Measurements from ENCODE around the gene EMID1.
A peak's percentile ranks its signal among the peaks of the same experiment; 100 is the strongest.
"Not testable (repeated sequence)": the region's sequence is repeated elsewhere in the genome, so short reads cannot be mapped to it uniquely, and the experiment has no call there.

The EMID1 gene

DNA sequence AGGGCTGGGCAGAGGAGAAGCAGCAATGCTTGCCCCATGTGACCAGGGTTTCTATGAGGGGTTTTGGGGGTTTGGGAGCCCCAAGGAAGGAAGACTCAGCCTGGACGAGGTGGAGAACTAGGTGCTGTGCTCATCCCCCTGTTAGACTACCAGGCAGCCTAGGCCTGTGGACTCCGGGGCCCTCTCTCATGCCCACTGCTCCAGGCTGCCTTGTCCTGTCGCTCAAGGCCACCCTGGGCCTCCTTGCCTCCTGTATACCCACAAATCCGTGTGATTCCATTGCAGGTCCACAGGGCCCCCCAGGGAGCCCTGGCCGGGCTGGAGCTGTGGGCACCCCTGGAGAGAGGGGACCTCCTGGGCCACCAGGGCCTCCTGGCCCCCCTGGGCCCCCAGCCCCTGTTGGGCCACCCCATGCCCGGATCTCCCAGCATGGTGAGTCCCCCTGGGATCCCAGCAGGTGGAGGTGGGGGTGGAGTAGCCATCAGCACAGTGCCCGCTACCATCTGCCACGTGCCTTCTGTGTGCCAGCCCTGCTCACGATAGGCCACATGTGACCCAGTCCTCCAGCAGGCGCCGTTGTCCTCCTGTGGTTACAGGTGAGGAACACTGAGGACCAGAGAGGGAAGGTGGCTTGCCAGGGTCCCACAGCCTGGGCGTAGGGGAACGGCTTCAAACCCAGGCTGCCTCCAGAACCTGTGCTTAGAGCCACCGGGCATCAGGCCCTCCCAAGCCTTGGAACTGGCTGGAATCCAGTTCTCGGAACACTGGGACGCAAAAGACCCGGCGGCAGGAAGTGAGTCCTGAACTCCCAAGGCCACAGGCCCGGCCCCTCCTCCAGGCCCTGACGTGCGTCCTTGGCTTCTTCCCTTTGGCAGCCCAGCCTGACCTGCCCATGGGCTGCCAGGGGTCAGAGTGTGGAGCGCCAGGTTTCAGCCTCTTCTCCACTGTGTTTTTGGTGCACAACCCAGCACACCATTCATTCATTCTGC, 26.6 kb downstream of the EMID1 start:
- DNase-seq (ENCODE audit: low spot score), result no peak

DNA sequence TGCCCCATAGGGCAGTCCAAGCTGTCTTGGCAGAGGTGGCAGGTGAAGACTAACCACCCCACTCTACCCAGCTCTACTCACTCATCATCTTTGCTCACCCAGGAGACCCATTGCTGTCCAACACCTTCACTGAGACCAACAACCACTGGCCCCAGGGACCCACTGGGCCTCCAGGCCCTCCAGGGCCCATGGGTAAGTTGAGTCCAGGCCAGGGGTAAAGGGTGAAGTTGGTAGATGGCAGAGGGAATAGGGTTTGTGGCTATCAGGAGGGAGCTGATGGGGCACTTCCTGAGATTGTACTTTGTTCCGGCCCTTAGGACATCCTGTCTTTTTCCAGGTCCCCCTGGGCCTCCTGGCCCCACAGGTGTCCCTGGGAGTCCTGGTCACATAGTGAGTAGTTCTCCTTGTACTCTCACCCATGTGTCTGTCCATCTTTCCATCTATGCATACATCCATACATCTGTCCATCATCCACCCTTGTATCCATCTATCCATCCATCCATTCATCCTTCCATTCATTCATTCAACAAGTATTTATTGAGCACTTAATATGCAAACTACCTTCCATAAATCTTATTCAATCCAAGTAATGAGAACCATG, 27.7 kb downstream of the EMID1 start:
- DNase-seq (ENCODE audit: low spot score), result no peak

- not testable (repeated sequence) for DNase-seq (ENCODE audit: low spot score)
Measured at GRCh38 chr22:29240481-29240880, 34.8 kb downstream of the EMID1 start.

DNA sequence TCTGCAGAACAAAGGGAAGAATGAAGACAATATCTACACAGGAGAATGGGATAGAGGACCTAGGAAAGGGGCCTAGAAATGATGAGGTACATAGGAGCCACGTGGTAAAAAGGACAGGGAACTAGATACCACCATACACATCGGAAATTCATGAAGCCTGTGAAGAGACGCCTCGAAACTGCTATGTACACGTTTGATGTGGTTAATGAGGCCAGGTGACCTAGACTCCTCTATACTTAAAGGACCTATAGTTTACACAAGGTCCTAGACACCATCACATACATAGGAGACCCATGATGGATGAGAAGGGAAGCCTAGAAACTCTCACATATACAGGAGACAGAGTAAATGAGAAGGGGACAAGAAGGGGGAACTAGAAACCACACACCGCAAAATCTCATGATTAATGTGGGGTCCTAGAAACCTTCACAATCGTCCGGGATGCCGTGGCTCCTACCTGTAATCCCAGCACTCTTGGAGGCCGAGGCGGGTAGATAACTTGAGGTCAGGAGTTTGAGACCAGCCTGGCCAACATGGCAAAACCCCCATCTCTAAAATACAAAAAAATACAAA, 38.3 kb downstream of the EMID1 start:
- no peak for DNase-seq (ENCODE audit: low spot score)

GRCh38 chr22:29244785-29245625, 39.3 kb downstream of the EMID1 start:
- no peak for DNase-seq (ENCODE audit: low spot score)

GRCh38 chr22:29245626-29246385, 40.1 kb downstream of the EMID1 start:
- DNase-seq (ENCODE audit: low spot score), result peak; percentile 50

DNA sequence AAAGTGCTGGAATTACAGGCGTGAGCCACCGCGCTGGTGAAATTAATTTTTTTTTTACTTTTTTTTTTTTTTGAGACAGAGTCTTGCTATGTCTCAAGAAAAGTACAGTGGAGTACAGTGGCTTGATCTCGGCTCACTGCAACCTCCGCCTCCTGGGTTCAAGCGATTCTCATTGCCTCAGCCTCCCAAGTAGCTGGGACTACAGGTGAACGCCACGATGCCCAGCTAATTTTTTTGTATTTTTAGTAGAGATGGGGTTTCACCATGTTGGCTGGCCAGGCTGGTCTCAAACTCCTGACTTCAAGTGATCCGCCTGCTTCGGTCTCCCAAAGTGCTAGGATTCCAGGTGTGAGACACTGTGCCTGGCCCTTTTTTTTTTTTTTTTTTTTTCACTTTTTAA, 42.2 kb downstream of the EMID1 start:
- DNase-seq (ENCODE audit: low spot score), result not testable (repeated sequence)

GRCh38 chr22:29251265-29251664, 45.6 kb downstream of the EMID1 start:
- no peak for DNase-seq (ENCODE audit: low spot score)

- DNase-seq (ENCODE audit: low spot score), result no peak
Measured at GRCh38 chr22:29251981-29252911, 46.5 kb downstream of the EMID1 start.

GRCh38 chr22:29253561-29254285, 48.0 kb downstream of the EMID1 start:
- no peak for DNase-seq (ENCODE audit: low spot score)

DNA sequence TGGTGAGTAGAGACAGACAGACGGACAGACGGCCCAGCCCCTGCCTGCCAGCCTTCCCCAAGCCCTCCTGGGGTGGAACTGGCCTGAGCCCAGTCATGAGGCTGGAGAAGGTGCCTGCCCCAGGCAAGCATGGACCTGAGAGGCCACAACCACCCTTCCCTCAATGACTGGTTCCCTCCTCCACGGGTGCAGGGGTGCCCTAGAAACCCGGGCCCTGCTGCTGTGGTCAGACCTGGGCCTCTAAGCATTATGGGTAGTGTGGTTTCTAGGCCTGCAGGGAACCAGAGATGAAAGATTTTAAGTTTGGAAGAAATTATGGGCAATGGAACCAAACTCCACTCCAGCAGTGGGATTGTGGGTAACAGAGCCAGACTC, 48.6 kb downstream of the EMID1 start:
- DNase-seq (ENCODE audit: low spot score), result no peak

- no peak for DNase-seq (ENCODE audit: low spot score)
Measured at GRCh38 chr22:29255064-29255621, 49.4 kb downstream of the EMID1 start.

- no peak for DNase-seq (ENCODE audit: low spot score)
Measured at GRCh38 chr22:29256606-29257325, 51.1 kb downstream of the EMID1 start.

DNA sequence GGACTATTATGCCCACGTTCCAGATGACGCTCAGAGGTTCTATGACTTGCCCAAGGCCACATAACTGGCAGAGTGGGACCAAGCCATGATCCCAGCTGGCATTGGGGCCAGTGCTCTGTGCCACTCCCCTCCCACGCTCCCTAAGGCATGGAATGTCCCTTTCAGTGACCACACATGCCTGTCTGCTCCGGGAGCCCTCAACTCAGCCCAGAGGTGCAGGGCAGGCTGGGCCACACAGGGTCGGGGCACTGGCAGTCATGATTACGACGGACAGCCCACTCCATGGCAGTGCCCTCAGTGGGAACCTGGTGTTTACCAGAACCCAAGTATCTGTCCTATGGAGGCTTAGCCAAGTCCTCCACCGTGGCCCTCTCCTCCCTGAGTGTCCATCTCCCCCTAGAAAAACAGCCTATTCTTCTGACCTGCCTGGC, 52.1 kb downstream of the EMID1 start:
- no peak for DNase-seq (ENCODE audit: low spot score)

DNA sequence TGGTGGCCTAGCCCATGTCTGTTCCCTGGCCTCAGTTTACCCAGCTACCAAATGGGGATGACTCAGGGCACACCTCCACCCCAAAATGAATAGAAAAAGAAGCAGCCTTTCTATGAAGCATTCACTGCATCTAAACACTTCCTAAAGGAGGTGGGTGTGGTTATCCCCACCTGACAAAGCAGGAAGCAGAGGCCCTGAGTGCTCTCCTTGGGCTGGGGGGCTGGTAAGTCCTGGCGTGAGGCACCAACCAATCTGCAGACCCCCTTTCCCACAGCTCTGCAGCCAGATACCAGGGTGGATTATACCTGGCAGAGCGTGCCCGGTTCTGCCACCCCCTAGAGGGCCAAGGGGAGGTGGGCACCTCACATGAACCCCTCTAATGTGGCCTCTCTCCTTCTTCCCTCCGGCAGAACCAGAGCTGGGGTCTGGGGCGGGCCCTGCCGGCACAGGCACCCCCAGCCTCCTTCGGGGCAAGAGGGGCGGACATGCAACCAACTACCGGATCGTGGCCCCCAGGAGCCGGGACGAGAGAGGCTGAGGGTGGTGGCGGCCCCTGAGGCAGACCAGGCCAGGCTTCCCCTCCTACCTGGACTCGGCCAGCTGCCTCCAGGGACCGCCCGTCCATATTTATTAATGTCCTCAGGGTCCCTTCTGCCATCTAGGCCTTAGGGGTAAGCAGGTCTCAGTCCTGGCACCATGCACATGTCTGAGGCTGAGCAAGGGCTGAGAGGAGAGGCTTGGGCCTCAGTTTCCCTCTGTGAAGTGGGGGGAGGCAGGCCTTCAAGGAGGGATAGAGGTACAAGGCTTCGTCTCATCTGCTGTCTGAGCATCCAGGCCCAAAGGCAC, 52.9 kb downstream of the EMID1 start:
- DNase-seq (ENCODE audit: low spot score), result no peak

- no peak for DNase-seq (ENCODE audit: low spot score)
Measured at GRCh38 chr22:29259253-29259899, 53.7 kb downstream of the EMID1 start.

DNA sequence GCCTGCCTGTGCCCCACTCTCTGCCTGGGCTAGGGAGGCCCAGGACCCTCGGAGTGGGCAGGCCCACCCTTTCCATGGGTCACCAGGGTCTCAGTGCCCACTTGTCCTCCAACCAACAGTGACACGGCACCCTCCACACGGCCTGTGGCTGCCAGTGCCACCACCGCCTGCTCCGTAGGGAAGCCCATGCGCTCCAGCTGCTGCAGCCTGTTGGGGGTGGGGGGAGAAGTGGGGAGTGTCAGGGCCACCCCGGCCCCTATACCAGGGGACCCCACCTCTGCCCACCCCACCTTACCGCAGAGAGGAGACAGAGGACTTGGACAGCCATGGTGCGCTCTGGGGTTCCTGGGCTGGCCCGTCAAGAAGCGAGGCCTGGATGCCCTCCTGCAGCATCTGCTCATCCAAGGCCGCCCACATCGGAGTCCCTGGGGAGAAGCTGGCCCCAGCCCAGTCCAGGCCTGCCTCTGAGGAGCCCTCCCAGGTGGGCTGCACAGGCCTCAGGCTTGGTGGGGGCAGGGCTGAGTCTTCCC, 54.4 kb downstream of the EMID1 start:
- no peak for DNase-seq (ENCODE audit: low spot score)
